HG02623 (cell line): ENCODE measurements around the gene MANEAL.
A peak's percentile ranks its signal among the peaks of the same experiment; 100 is the strongest.
"Not testable (repeated sequence)": the region's sequence is repeated elsewhere in the genome, so short reads cannot be mapped to it uniquely, and the experiment has no call there.

Source experiments
- ATAC-seq: cut with Tn5 transposase; IDR thresholded peaks from one replicate; pipeline ENCODE4 v1.9.1; 2021; ENCODE audit warnings: moderate library complexity; ENCODE audit not compliant: unreplicated experiment

MANEAL gene

GRCh38 chr1:37793773-37794371 lies at the start of gene MANEAL:
Gene MANEAL (plus strand): TSS chr1:37793847. CDS start chr1:37794183, 336 bp downstream.
- ATAC-seq = peak; percentile 50

GRCh38 chr1:37746806-37747205 lies 46.8 kb upstream of the MANEAL start:
- ATAC-seq = no peak

GRCh38 chr1:37748565-37748964 lies 45.1 kb upstream of the MANEAL start:
- ATAC-seq = no peak

- ATAC-seq = no peak
These were observed 41.4 kb upstream of the MANEAL start for GRCh38 chr1:37752213-37752582.

GRCh38 chr1:37752583-37753471 lies 40.8 kb upstream of the MANEAL start:
- ATAC-seq = no peak

- no peak for ATAC-seq
These were observed 40.0 kb upstream of the MANEAL start for GRCh38 chr1:37753473-37754321.

- no peak for ATAC-seq
These were observed 38.4 kb upstream of the MANEAL start for GRCh38 chr1:37755290-37755689.

- ATAC-seq = no peak
These were observed 37.6 kb upstream of the MANEAL start for GRCh38 chr1:37755951-37756560.

GRCh38 chr1:37759451-37759850 lies 34.2 kb upstream of the MANEAL start:
- ATAC-seq = no peak

- ATAC-seq = no peak
These were observed 32.1 kb upstream of the MANEAL start for GRCh38 chr1:37761416-37762095.

GRCh38 chr1:37762516-37762915 lies 31.1 kb upstream of the MANEAL start:
- ATAC-seq = no peak

GRCh38 chr1:37763791-37764413 lies 29.7 kb upstream of the MANEAL start:
- ATAC-seq = no peak

GRCh38 chr1:37764414-37764825 lies 29.2 kb upstream of the MANEAL start:
- ATAC-seq = no peak

GRCh38 chr1:37764888-37765441 lies 28.7 kb upstream of the MANEAL start, which contains the start of gene EPHA10:
Gene EPHA10 (minus strand): TSS chr1:37765120. CDS start chr1:37765066, 54 bp downstream.
- ATAC-seq = no peak

- ATAC-seq = no peak
These were observed 27.6 kb upstream of the MANEAL start for GRCh38 chr1:37765916-37766664.

- no peak for ATAC-seq
These were observed 26.2 kb upstream of the MANEAL start for GRCh38 chr1:37767488-37767887.

- ATAC-seq = not testable (repeated sequence)
These were observed 22.2 kb upstream of the MANEAL start for GRCh38 chr1:37771440-37771839.

- ATAC-seq = no peak
These were observed 16.6 kb upstream of the MANEAL start for GRCh38 chr1:37776946-37777516.
